Stomach (tissue), 9 donors: Measurements from ENCODE around the gene RHOT1. TPM values are rescaled to one million over a fixed set of nuclear protein-coding genes. Genes with fewer than 3 reads are reported as not detected.
"Not testable (repeated sequence)": the region's sequence is repeated elsewhere in the genome, so short reads cannot be mapped to it uniquely, and the experiment has no call there.

ENCODE experiments used
- DNase-seq, 2 donors: peaks; one replicate each; pipeline versions ENCODE4 v3.0.0 to v3.0.0-alpha.2; 2013 to 2019
- H3K27ac ChIP-seq, 5 donors: fragments of 200-600 bp in 4 of 5; sonication (generic) in 4 of 5; one replicate each; pipeline ENCODE4 v1.5.1; 2013 to 2019; ENCODE audit warnings: mild to moderate bottlenecking in 1 of 5, moderate library complexity in 1 of 5
- H3K27me3 ChIP-seq, 3 donors: fragments of 200-600 bp; sonication (generic); one replicate each; pipeline ENCODE4 v1.5.1; 2017 to 2019; ENCODE audit warnings: mixed run types in 1 of 3
- H3K36me3 ChIP-seq, 4 donors: fragments of 200-600 bp; sonication (generic); 1 replicate in 3 of 4; 2 replicates in 1 of 4; pipeline ENCODE4 v1.5.1; 2016 to 2019
- H3K4me1 ChIP-seq, 4 donors: fragments of 200-600 bp; sonication (generic); one replicate each; pipeline ENCODE4 v1.5.1; 2016 to 2019
- H3K4me3 ChIP-seq, 4 donors: fragments of 200-600 bp; sonication (generic) in 3 of 4; one replicate each; pipeline ENCODE4 v1.5.1; 2016 to 2019; ENCODE audit warnings: mild to moderate bottlenecking in 1 of 4
- H3K9me3 ChIP-seq, 4 donors: fragments of 200-600 bp; sonication (generic); one replicate each; pipeline ENCODE4 v1.5.1; 2016 to 2019
- CTCF ChIP-seq, 7 experiments: fragments of 450-650 bp in 4 of 7; fragments of 200-600 bp in 3 of 7; sonication (generic) in 3 of 7; IDR thresholded peaks; one replicate each; pipeline ENCODE4 v1.5.1; 2016 to 2019; ENCODE audit warnings: antibody characterized with exemption in 7 of 7, control low read depth in 2 of 7, mild to moderate bottlenecking in 1 of 7
- EP300 ChIP-seq: sonication (generic); formaldehyde crosslinking; IDR thresholded peaks from one replicate; pipeline ENCODE4 v1.6.1; 2017; ENCODE audit warnings: antibody characterized with exemption
- POLR2A ChIP-seq, 4 donors: fragments of 450-650 bp; IDR thresholded peaks; one replicate each; pipeline ENCODE4 v1.6.1; 2016; ENCODE audit warnings: antibody characterized with exemption in 4 of 4, control low read depth in 2 of 4, mild to moderate bottlenecking in 1 of 4, moderate library complexity in 1 of 4
- POLR2AphosphoS5 ChIP-seq, 3 donors: sonication (generic); formaldehyde crosslinking; IDR thresholded peaks; one replicate each; pipeline ENCODE4 v1.6.1; 2016; ENCODE audit warnings: antibody characterized with exemption in 3 of 3
- WGBS, 5 donors: extraction: QIAGEN DNeasy Blood & Tissue Kit in 3 of 5; methylation state at CpG; one replicate each; pipeline versions ENCODE4 v1.1.5 to v1.1.7; 2013 to 2018; 5-methylcytosine and 5-hydroxymethylcytosine counted together
- intact Hi-C: fragments of 100-400 bp; cut with DNase I; formaldehyde crosslinking; loops from one replicate; pipeline ENCODE4 v1.15.1; 2023; ENCODE audit warnings: low total_unique reads
- polyA plus RNA-seq, 3 donors: library from polyadenylated mRNA; stranded (reverse); fragments of 200-250 nt; gene quantifications; one replicate each; pipeline ENCODE4 v1.2.3, GENCODE V29; 2013
- total RNA-seq, 5 donors: library from RNA; depleted of rRNA; stranded (reverse); fragments of >200 nt; gene quantifications; one replicate each; pipeline versions ENCODE4 v1.1.0 to v1.2.3, GENCODE V29; 2014 to 2016
- donor health status: healthy with polysubstance abuse.
- donor health status: Bipolar disorder and iron deficiency.
- donor health status: healthy.

Gene RHOT1
- total and polyA plus RNA-seq, 8 donors, result 7.0 to 219 (median 56.7) TPM

- Histone ChIP-seq H3K4me3 (no peak overlapping the region), H3K27me3 (peaks cover 0 to under 1% (median 0%) of the 10 kb centered on the region in 3 donors), H3K36me3 (no peaks in the 10 kb centered on the region), H3K9me3 (no peaks in the 10 kb centered on the region), H3K4me1 (peaks cover 0 to 22% (median 20%) of the 10 kb centered on the region in 4 donors), H3K27ac (no peak overlapping the region)
- 76 to 81% (median 77%) methylated on average over 18 of the region's 18 CpGs for WGBS, 5 donors
- intact Hi-C loops, result no loop called here
- TF ChIP-seq EP300 (no peak), POLR2AphosphoS5 (IDR thresholded peaks at IDR 0.05) (no peak), POLR2A (IDR thresholded peaks at IDR 0.05) (no peak), CTCF (IDR thresholded peaks at IDR 0.05) (no peak)
- no peak for DNase-seq
Observed at GRCh38 chr17:32258383-32259140, 116.3 kb downstream of the RHOT1 start.

- H3K9me3 ChIP-seq, result no peaks in the 10 kb centered on the region
- no peaks in the 10 kb centered on the region for H3K36me3 ChIP-seq
- intact Hi-C loops, result no loop called here
- peaks cover 0 to 11% (median 0%) of the 10 kb centered on the region in 3 donors for H3K27me3 ChIP-seq
- no peak for DNase-seq
- H3K27ac ChIP-seq, result no peak overlapping the region
- no peak overlapping the region for H3K4me3 ChIP-seq
- WGBS, 5 donors, result 71 to 83% (median 73%) methylated on average over 4 of the region's 4 CpGs
- peaks cover 0 to 24% (median 22%) of the 10 kb centered on the region in 4 donors for H3K4me1 ChIP-seq
- TF ChIP-seq CTCF (IDR thresholded peaks at IDR 0.05) (no peak), EP300 (no peak), POLR2A (IDR thresholded peaks at IDR 0.05) (no peak), POLR2AphosphoS5 (IDR thresholded peaks at IDR 0.05) (no peak)
Observed at GRCh38 chr17:32259586-32259985, 117.3 kb downstream of the RHOT1 start.

GRCh38 chr17:32261417-32261736, 119.1 kb downstream of the RHOT1 start:
- 21 to 28% (median 26%) methylated on average over 7 of the region's 7 CpGs for WGBS, 5 donors
- H3K27me3 ChIP-seq, result peaks cover 0 to 25% (median 4%) of the 10 kb centered on the region in 3 donors

GRCh38 chr17:32261936-32262510, 119.7 kb downstream of the RHOT1 start:
- Histone ChIP-seq H3K4me3 (no peak overlapping the region), H3K4me1 (peaks cover 14 to 31% (median 28%) of the 10 kb centered on the region in 4 donors), H3K27ac (no peak overlapping the region), H3K27me3 (peaks cover 0 to 31% (median 11%) of the 10 kb centered on the region in 3 donors), H3K36me3 (no peaks in the 10 kb centered on the region), H3K9me3 (no peaks in the 10 kb centered on the region)
- no peak for DNase-seq
- intact Hi-C loops, result no loop called here
- TF ChIP-seq CTCF (IDR thresholded peaks at IDR 0.05), result no peak
- TF ChIP-seq POLR2A (IDR thresholded peaks at IDR 0.05), result no peak
- TF ChIP-seq POLR2AphosphoS5 (IDR thresholded peaks at IDR 0.05), result no peak
- TF ChIP-seq EP300, result no peak
- WGBS, 5 donors, result 74 to 85% (median 78%) methylated on average over 13 of the region's 13 CpGs

More at GRCh38 chr17:32261417-32261736, 119.1 kb downstream of the RHOT1 start:
- Histone ChIP-seq H3K36me3 (no peaks in the 10 kb centered on the region), H3K4me1 (peaks cover 8 to 29% (median 28%) of the 10 kb centered on the region in 4 donors), H3K27ac (no peak overlapping the region), H3K4me3 (no peak overlapping the region), H3K9me3 (no peaks in the 10 kb centered on the region)
- intact Hi-C loops, result no loop called here
- TF ChIP-seq CTCF (IDR thresholded peaks at IDR 0.05) (no peak), POLR2AphosphoS5 (IDR thresholded peaks at IDR 0.05) (no peak), POLR2A (IDR thresholded peaks at IDR 0.05) (no peak), EP300 (no peak)
- DNase-seq, result no peak

GRCh38 chr17:32263515-32263914, 121.2 kb downstream of the RHOT1 start:
- Histone ChIP-seq H3K27me3 (peaks cover 0 to 46% (median 26%) of the 10 kb centered on the region in 3 donors), H3K4me1 (peaks cover 18 to 40% (median 38%) of the 10 kb centered on the region in 4 donors)
- H3K27ac ChIP-seq, H3K4me3 ChIP-seq, H3K36me3 ChIP-seq, intact Hi-C loops, DNase-seq, H3K9me3 ChIP-seq: not testable (repeated sequence)
- 85 to 95% (median 94%) methylated on average over 17 of the region's 17 CpGs for WGBS, 5 donors
